ENCODE results near the gene SLC2A8.

SLC2A8 gene

GRCh38 chr9:127417131-127418036 is 20.4 kb downstream of the SLC2A8 start:
- Mint-ChIP-seq H3K4me1 (peaks cover 6% of the 10 kb centered on the region), H3K4me3 (no peak overlapping the region), H3K9me3 (no peaks in the 10 kb centered on the region), H3K27ac (ENCODE audit: low read depth) (no peak overlapping the region), H3K27me3 (peaks cover 14% of the 10 kb centered on the region), H3K36me3 (ENCODE audit: insufficient read depth) (peaks cover under 1% of the 10 kb centered on the region)
- DNase-seq (ENCODE audit: low spot score in 2 of 2) (no peak), ATAC-seq (replicated peaks; ENCODE audit: extremely low read depth, poor library complexity, severe bottlenecking) (no peak)

GRCh38 chr9:127418037-127418471 is 21.1 kb downstream of the SLC2A8 start:
- Mint-ChIP-seq H3K36me3 (ENCODE audit: insufficient read depth) (peaks cover 2% of the 10 kb centered on the region), H3K9me3 (no peaks in the 10 kb centered on the region), H3K27ac (ENCODE audit: low read depth) (no peak overlapping the region), H3K4me1 (peaks cover 13% of the 10 kb centered on the region), H3K27me3 (peaks cover 14% of the 10 kb centered on the region), H3K4me3 (no peak overlapping the region)
- DNase-seq (ENCODE audit: low spot score in 2 of 2) (no peak), ATAC-seq (replicated peaks; ENCODE audit: extremely low read depth, poor library complexity, severe bottlenecking) (peak; percentile 40)

- H3K4me3 Mint-ChIP-seq = no peak overlapping the region
- DNase-seq (ENCODE audit: low spot score in 2 of 2) (no peak), ATAC-seq (replicated peaks; ENCODE audit: extremely low read depth, poor library complexity, severe bottlenecking) (no peak)
- peaks cover 12% of the 10 kb centered on the region for H3K36me3 Mint-ChIP-seq (ENCODE audit: insufficient read depth)
- peaks cover 10% of the 10 kb centered on the region for H3K27me3 Mint-ChIP-seq
- no peaks in the 10 kb centered on the region for H3K9me3 Mint-ChIP-seq
- peaks cover 26% of the 10 kb centered on the region for H3K4me1 Mint-ChIP-seq
- no peak overlapping the region for H3K27ac Mint-ChIP-seq (ENCODE audit: low read depth)
Measured at GRCh38 chr9:127419348-127419747, 22.4 kb downstream of the SLC2A8 start.

GRCh38 chr9:127421057-127421456 is 24.1 kb downstream of the SLC2A8 start:
- Mint-ChIP-seq H3K4me1 (peaks cover 41% of the 10 kb centered on the region), H3K36me3 (ENCODE audit: insufficient read depth) (peaks cover 18% of the 10 kb centered on the region), H3K27me3 (no peaks in the 10 kb centered on the region), H3K9me3 (no peaks in the 10 kb centered on the region), H3K27ac (ENCODE audit: low read depth) (no peak overlapping the region), H3K4me3 (no peak overlapping the region)
- ATAC-seq (replicated peaks; ENCODE audit: extremely low read depth, poor library complexity, severe bottlenecking) (no peak), DNase-seq (ENCODE audit: low spot score in 2 of 2) (no peak)

DNA sequence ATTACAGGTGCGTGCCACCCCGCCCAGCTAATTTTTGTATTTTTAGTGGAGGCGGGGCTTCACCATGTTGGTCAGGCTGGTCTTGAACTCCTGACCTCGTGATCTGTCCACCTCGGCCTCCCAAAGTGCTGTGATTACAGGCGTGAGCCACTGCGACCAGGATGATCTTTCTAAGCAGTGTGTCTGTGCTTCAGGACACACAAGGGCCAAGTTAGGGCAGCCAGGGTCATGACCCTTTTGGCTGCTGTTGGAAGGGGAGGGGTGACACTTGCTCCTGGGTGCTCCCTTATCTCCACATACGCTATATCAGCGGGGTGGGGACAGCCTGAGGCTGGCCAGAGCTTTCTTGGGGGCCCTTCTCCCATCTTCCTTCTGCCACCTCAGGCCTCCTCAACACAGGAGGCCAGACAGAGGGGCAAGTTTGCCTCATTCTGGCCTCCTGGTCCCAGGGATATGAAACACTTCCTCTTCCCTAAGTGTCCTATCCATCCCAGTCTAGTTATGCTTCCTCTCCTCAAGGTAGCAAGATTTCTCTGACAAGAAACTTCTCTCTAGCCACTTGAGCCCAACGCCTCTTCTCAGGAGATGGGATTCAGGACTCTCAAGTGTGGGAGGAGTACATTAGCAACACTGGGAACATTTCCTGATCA is 25.3 kb downstream of the SLC2A8 start:
- DNase-seq (ENCODE audit: low spot score in 2 of 2) (no peak), ATAC-seq (replicated peaks; ENCODE audit: extremely low read depth, poor library complexity, severe bottlenecking) (no peak)
- Mint-ChIP-seq H3K4me1 (peaks cover 50% of the 10 kb centered on the region), H3K27me3 (no peaks in the 10 kb centered on the region), H3K9me3 (no peaks in the 10 kb centered on the region), H3K27ac (ENCODE audit: low read depth) (no peak overlapping the region), H3K4me3 (no peak overlapping the region), H3K36me3 (ENCODE audit: insufficient read depth) (peaks cover 24% of the 10 kb centered on the region)

DNA sequence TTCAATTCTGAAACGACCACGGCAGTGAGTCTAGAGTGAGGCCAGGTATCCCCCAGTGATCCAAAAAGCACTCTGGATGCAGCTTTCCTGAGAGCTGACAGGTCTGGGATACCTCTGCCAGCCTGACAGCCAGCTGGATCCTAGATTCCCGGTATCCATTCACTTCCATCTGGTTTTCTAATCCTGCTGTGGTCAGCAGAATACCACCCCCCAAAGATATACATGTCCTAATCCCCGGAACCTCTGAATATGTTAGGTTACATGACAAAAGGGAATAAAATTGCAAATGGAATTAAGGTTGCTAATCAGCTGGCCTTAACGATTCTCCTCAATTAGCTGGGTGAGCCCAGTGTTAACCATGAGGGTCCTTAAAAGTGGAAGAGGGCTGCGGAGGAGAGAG is 25.8 kb downstream of the SLC2A8 start:
- H3K27me3 Mint-ChIP-seq = no peaks in the 10 kb centered on the region
- H3K4me3 Mint-ChIP-seq = peak overlapping the region; percentile 99
- H3K36me3 Mint-ChIP-seq (ENCODE audit: insufficient read depth) = peaks cover 24% of the 10 kb centered on the region
- peak overlapping the region; percentile 97 for H3K27ac Mint-ChIP-seq (ENCODE audit: low read depth)
- ATAC-seq (replicated peaks; ENCODE audit: extremely low read depth, poor library complexity, severe bottlenecking) (no peak), DNase-seq (ENCODE audit: low spot score in 2 of 2) (no peak)
- no peaks in the 10 kb centered on the region for H3K9me3 Mint-ChIP-seq
- H3K4me1 Mint-ChIP-seq = peaks cover 49% of the 10 kb centered on the region

DNA sequence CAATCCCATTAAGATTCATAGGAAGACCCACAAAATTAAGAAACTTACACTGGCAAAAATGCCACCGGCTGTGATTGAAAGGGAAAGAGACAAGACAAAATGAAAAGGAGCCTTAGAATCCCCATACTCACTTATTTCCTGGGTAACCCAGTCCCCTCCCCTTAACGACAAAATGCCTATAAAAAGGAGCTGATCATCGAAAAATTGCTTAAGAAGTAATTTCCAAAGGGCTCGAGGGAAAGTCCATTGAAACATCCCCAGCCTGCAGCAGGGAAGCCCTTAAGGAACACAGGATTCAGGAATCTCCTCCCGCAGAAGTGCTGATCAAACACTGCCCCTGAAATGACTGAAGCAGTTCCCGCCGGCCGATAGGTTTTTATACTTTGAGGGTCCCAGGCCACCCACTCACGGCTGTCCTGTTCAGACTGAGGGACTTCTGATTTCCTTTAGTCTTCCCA is 26.5 kb downstream of the SLC2A8 start:
- H3K4me3 Mint-ChIP-seq = peak overlapping the region; percentile 99
- H3K27ac Mint-ChIP-seq (ENCODE audit: low read depth) = peak overlapping the region; percentile 97
- ATAC-seq (replicated peaks; ENCODE audit: extremely low read depth, poor library complexity, severe bottlenecking) (no peak), DNase-seq (ENCODE audit: low spot score in 2 of 2) (no peak)
- H3K27me3 Mint-ChIP-seq = no peaks in the 10 kb centered on the region
- no peaks in the 10 kb centered on the region for H3K9me3 Mint-ChIP-seq
- peaks cover 29% of the 10 kb centered on the region for H3K36me3 Mint-ChIP-seq (ENCODE audit: insufficient read depth)
- H3K4me1 Mint-ChIP-seq = peaks cover 45% of the 10 kb centered on the region

DNA sequence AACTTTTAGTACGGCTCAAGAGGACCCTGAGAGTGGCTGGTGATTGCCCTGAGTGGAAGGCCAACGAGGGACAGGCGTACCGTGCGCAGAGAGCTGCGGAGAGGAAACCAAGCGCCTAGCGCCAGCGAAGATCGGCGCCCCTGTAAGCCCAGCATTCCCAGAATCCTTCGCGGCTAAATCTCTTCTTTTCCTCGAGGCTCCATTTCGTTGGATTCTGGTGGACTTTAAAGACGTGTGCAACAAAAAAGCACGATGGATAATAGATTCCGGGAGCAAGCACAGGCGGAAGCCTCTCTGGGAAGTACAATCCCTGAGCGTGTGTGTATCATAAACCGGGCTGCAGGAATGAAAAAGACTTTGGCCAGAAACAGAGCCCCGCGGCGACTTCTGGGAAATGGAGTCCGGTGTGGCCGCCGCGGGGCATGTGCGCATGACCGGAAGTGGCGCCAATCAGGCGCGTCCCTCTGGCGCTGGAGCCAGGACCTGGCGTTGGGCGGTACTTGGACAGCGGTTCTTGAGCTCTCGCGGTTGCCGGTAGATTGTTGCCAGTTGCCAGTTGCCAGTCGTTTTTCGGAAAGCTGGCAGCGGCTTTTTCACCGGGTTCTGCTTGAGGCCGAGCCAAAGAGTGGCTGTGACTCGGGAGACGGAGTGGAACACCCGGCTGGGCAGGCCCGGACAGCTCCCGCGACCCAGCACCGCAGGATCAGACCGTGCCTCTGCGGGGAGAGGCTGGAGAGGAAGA is 27.1 kb downstream of the SLC2A8 start, which contains the start of gene ZNF79:
TSS of gene ZNF79 (plus strand) at position 449 of the 742 bp plus-strand sequence. CDS start 406 bp downstream, outside the sequence.
- Mint-ChIP-seq H3K27me3 (no peaks in the 10 kb centered on the region), H3K4me1 (peaks cover 45% of the 10 kb centered on the region), H3K9me3 (no peaks in the 10 kb centered on the region), H3K27ac (ENCODE audit: low read depth) (peak within 1 kb of the TSS; percentile 97), H3K4me3 (peak within 1 kb of the TSS; percentile 99), H3K36me3 (ENCODE audit: insufficient read depth) (peaks cover 32% of the 10 kb centered on the region)
- DNase-seq (ENCODE audit: low spot score in 2 of 2) (peak; percentile 81 to 84), ATAC-seq (replicated peaks; ENCODE audit: extremely low read depth, poor library complexity, severe bottlenecking) (peak; percentile 82)

DNA sequence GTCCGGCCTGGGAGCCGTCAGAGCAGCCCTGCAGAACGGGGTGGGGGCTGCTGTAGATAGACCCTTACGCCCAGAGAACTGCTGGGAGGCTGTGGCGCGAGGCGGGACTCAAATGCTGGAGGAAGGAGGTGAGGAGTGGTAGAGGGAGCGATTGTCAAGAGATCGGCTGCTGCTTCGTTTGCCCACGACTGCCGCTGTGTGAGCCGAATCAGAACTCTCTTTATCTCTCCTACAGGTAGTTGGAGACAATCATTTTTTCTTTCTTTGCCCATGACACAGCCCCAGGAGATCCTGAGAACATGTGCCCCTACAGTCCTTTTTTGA is 27.7 kb downstream of the SLC2A8 start:
- Mint-ChIP-seq H3K27ac (ENCODE audit: low read depth) (peak overlapping the region; percentile 97), H3K36me3 (ENCODE audit: insufficient read depth) (peaks cover 36% of the 10 kb centered on the region), H3K4me1 (peaks cover 45% of the 10 kb centered on the region), H3K27me3 (no peaks in the 10 kb centered on the region), H3K4me3 (peak overlapping the region; percentile 99), H3K9me3 (no peaks in the 10 kb centered on the region)
- DNase-seq (ENCODE audit: low spot score in 2 of 2) (no peak), ATAC-seq (replicated peaks; ENCODE audit: extremely low read depth, poor library complexity, severe bottlenecking) (peak; percentile 48)

DNA sequence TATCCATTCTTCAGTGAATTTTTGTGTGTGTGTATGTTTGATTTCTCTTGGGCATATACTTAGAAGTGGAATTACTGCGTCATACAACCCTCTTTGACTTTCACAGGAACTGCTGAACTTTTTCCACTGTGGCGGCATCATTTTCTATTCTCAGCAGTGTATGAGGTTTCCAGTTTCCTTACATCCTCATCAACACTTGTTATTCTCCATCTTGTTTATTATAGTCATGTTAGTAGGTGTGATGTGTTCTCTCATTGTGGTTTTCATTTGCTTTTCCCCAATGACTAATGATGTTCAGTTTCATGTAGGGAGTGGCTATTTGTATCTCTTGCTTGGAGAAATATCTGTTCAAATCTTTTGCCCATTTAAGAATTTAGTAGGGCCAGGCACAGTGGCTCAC is 29.8 kb downstream of the SLC2A8 start:
- peak; percentile 44 for ATAC-seq (replicated peaks; ENCODE audit: extremely low read depth, poor library complexity, severe bottlenecking)
- Mint-ChIP-seq H3K4me3 (peak overlapping the region; percentile 51), H3K9me3 (no peaks in the 10 kb centered on the region), H3K4me1 (peaks cover 45% of the 10 kb centered on the region), H3K27me3 (no peaks in the 10 kb centered on the region), H3K36me3 (ENCODE audit: insufficient read depth) (peaks cover 53% of the 10 kb centered on the region), H3K27ac (ENCODE audit: low read depth) (peak overlapping the region; percentile 67)
- DNase-seq (ENCODE audit: low spot score in 2 of 2) = no peak

- Mint-ChIP-seq H3K36me3 (ENCODE audit: insufficient read depth) (peaks cover 56% of the 10 kb centered on the region), H3K9me3 (no peaks in the 10 kb centered on the region), H3K4me1 (peaks cover 35% of the 10 kb centered on the region), H3K4me3 (no peak overlapping the region), H3K27me3 (no peaks in the 10 kb centered on the region), H3K27ac (ENCODE audit: low read depth) (peak overlapping the region; percentile 35)
- DNase-seq (ENCODE audit: low spot score in 2 of 2) = no peak
- ATAC-seq (replicated peaks; ENCODE audit: extremely low read depth, poor library complexity, severe bottlenecking) = no peak
Measured at GRCh38 chr9:127428348-127428747, 31.4 kb downstream of the SLC2A8 start.

- H3K4me1 Mint-ChIP-seq = peaks cover 22% of the 10 kb centered on the region
- no peak overlapping the region for H3K4me3 Mint-ChIP-seq
- H3K27ac Mint-ChIP-seq (ENCODE audit: low read depth) = no peak overlapping the region
- DNase-seq (ENCODE audit: low spot score in 2 of 2) = no peak
- peaks cover 58% of the 10 kb centered on the region for H3K36me3 Mint-ChIP-seq (ENCODE audit: insufficient read depth)
- ATAC-seq (replicated peaks; ENCODE audit: extremely low read depth, poor library complexity, severe bottlenecking) = no peak
- H3K27me3 Mint-ChIP-seq = no peaks in the 10 kb centered on the region
- no peaks in the 10 kb centered on the region for H3K9me3 Mint-ChIP-seq
Measured at GRCh38 chr9:127430415-127430814, 33.4 kb downstream of the SLC2A8 start.

Data from central memory CD8-positive, alpha-beta T cell (primary cell).